NCI-H69 (cell line): Measurements from ENCODE around the gene CDHR1.
"Not testable (repeated sequence)": the region's sequence is repeated elsewhere in the genome, so short reads cannot be mapped to it uniquely, and the experiment has no call there.

Experiments used
- DNase-seq: peaks from one replicate; lab custom pipeline; 2025; lab: John Stamatoyannopoulos, UW

The CDHR1 gene

DNA sequence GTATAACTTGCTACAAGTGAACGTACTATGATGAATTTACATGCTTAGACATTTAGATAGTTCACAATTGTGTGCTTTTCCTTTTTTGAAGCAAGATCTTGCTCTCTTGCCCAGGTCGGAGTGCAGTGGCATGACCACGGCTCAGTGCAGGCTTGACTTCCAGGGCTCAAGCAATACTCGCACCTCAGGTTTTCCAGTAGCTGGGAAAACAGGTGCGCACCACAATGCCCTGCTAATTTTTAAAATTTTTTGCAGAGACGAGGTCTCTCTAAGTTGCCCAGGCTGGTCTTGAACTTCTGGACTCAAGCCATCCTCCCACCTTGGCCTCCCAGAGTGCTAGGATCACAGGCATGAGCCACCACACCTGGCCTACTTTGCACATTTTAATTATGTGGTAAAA lies 18.9 kb upstream of the CDHR1 start:
- DNase-seq: no peak

DNA sequence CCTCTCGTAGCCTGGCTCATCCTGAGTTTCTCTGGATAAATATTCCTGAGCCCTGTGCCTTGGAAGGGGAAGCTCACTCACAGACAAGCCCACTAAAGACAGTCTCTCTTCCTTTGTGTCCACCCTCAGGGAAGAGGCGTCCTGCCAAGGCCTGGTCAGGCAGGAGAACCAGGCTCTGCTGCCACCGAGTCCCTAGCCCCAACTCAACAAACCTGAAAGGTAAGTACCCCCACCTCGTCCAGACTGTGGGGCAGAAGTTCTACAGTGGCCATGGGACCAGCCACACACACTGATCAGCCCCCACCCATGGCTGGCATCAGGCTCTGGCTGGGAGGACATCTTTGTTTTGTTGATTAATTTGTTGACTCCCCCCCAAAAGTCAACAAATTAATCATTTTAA lies 18.0 kb upstream of the CDHR1 start:
- DNase-seq: no peak

DNA sequence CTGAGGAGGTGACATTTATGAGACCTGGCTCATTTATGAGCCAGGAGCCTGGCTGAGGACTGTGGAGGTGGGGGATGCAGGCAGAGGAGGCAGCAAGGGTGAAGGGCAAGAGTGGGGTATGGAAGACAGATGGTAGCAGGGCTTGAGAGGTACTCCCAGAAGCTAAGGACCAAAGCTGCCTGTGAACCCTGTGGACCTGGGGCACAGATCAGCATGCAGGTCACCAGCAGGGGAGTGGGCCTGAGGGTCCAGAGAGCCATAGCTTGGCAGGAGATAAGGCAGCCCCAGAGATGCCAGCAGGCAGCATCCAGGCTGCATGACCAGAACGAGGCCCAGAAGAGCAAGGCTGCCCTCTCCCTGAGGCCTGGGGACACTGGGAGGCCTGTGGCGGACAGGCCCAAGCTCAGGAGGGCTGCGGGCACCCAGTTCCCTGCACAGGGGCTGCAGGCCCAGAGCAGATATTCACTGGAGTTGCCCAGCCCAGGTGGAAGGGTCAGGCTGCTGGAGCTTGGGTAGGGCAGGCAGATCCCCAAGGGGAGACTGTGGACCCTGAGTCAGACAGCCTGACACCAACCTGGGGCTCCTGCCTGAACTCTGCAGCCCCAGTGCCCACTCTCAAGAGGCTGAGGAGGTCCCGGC lies 17.4 kb upstream of the CDHR1 start:
- no peak for DNase-seq

DNA sequence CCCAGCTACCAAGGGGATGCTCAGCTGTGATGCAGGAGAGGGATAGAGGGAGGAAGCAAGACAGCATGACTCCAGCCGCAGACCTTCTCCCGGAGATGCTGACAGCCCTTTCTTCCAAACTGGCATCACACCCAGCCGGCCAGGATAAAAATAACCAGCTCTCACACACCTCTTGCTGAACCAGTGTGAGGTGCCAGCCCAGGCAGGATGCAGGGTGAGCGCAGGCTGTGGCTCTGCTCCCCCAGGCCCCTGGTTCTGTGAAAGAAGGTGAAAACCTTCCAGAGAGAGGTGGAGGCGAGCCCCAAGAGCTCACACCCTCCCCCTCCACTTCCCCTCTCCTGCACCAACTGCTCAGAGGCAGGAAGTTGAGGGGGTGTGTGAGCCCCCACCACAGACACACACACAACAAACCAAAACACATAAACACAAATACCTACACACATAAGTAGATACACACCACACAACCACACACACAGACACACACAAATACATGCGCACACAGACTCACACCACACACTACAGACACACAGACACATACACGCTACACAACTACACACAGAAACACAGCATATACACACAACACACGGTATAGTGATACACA lies 16.7 kb upstream of the CDHR1 start:
- no peak for DNase-seq

DNA sequence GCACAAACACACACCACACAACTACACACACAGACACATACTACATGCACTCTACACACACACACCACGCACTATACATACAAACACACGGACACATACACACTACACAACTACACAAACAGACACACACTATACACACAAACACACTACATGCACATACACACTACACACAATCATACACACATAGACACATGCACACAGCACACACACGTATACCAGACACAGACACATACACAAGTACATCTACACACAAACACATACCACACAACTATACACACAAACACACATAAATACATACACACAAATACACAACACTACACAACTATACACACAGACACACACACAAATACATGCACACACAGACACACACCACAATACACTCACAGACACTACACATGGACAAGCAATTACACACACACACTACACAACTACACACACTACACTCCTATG lies 16.2 kb upstream of the CDHR1 start:
- no peak for DNase-seq

DNA sequence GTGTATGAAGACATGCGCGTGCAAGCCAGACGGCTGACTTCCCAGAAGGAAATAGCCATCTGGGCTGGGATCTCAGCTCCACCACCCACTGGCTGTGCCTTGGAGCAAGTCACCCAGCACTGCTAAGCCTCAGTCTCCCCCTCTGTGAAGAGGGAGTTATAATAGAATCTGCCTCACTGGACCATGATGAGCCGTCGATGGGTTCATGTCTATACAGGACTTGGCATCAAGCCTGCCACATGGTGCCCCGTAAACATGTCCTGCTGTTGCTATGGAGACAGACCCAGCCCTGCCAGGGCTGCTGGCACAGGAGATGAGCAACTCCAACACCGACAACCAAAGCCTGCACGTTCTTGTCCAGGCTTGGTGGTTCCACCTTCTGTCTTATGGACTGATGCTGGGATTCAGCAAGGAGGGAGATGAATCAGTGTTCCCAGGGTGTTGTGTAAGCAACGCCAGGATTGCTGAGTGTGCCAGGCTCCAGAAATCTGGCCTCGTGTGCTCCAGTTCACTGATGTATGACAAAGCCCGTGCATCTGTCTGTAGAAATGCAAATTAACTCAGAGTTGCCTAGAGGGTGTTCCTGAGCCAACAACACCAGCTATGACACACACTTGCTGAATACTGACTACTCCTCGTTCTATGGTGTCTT lies 15.2 kb upstream of the CDHR1 start:
- peak; percentile 84 for DNase-seq

DNA sequence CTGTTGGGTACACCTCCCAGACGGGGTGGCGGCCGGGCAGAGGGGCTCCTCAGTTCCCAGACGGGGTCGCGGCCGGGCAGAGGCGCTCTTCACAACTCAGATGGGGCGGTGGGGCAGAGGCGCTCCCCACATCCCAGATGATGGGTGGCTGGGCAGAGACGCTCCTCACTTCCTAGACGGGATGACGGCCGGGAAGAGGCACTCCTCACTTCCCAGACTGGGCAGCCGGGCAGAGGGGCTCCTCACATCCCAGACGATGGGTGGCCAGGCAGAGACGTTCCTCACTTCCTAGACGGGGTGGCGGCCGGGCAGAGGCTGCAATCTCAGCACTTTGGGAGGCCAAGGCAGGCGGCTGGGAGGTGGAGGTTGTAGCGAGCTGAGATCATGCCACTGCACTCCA lies 14.0 kb upstream of the CDHR1 start:
- not testable (repeated sequence) for DNase-seq

DNA sequence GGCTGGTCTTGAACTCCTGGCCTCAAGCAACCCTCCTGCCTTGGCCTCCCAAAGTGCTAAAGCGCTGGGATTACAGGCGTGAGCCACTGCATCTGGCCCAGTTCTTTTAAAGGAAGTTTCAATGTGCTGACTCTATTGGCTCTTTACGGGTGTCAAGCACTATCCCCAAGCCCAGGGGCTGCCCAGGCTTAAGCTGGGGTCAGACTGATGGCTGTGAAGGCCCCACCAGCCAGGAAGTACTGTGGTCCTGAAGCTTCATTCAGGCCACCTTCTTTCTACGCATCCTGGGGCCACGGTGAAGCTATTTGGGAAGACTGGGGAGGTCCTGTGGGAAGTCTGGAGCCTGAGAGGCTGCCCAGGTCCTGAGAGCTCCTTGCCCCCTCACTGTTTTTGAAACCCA lies 12.7 kb upstream of the CDHR1 start:
- DNase-seq: no peak

DNA sequence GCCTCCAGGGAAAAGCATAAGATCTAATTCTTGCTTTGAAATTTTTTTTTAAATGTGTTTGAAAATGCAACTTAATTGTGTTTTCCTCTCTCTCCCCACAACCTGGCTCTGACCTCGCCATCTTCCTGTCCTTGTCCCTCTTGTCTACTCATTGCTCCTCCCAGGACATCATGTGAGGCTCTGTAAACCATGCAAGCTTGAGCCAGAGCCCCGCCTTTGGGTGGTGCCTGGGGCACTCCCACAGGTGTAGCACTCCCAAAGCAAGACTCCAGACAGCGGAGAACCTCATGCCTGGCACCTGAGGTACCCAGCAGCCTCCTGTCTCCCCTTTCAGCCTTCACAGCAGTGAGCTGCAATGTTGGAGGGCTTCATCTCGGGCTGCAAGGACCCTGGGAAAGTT lies 9.8 kb upstream of the CDHR1 start:
- DNase-seq: no peak

DNA sequence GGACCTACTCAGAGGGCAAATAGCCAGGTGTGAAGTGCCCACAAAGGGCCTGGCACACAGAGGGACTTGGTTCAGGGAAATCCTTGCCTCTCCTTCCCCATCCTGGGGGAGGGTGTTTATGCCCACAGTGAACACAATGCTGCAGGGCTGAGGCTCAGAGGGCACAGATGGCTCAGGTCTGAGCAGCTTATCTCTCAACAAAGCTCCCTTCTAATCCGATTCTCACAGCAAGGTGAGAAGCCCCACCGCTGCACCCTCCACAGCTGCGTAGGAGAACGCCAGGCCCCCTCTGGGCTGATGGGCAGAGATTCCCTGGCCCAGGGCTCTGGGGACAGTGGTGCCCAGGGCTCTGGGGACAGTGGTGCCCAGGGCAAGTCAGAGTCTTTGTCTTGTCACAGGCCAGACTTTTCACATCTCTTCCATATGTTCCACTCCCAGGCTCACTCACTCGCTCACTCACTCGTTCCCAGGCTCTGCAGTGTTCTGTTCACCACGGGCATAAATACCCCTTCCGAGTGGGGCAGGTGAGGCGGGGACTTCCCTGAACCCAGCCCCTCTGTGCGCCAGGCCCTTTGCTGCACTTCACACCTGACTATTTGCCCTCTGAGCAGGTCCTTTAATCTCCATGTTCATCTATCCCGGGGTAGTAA lies 8.7 kb upstream of the CDHR1 start:
- no peak for DNase-seq

DNA sequence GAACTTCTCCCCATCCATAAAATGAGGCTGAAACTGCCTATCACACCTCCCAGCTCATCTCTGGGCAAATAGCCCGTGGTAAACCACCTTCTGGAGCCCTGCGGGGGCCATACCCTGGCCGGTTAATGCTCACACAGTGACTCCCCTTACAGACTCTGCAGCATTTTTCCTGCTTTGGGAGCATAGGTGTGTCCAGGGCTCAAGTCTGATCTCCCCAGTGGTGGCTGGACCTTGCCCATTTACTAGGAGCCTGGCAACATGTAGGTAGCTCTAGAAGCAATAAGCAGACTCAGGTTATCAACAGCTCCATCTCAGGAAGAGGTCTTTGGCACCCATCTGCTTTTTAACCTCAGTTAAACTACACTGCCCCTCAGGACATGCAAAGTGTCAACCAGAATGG lies 5.5 kb upstream of the CDHR1 start:
- no peak for DNase-seq

DNA sequence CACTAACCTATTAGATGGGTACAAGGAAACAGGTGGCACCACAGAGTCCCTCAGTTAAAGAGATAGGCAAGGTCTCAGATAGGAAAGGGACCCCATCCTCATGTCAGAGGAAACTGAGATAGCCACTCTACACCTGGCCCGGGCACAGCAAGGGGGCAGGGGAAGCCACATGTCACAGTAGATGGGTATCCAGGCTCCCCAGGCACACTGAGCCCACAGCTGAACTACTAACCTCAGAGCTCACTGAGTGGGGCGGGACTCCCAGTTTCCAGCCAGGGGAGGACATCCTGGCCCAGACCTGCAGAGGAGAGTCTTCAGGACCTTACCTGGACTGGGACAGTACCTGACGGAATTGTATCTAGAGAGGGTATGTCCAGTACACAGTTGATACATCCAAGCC lies 3.7 kb upstream of the CDHR1 start:
- DNase-seq: no peak

DNA sequence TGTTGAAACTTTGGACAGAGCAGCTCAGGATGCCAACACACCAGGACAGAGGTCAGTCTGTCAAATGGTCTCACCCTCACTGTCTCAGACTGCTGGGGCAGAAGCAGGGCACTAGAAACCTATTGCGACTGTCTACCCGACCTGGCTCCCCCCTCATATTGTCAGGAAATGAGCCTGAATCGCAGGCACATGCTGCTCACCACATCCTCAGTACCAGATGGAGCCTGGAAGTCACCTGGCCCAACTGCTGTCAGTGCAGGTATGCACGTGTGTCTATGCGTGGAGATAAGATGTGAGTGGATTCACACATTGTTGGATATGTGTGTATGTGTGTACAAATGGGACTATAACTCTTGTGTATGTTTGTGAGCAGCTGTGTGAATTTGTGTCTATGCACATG lies 3.2 kb upstream of the CDHR1 start:
- no peak for DNase-seq

DNA sequence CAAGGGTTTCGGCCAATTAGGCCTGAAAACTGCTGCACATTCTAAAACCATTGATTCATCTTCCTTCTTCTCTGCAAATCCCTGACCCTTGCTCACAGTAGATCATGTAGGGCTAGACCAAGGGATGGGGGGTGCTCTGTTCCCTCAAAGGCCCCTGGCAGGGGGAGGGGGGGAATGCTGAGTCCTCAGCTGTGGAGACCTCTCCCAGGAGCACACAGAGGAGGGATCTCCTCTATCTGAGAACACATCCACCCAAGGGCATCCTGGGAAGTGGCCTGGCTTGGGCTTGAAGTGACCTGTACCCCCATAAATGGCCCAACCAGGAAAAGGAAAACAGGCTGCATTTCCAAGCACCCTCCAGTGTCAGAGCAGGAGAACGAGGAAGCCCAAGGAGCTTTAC lies 1.0 kb upstream of the CDHR1 start:
- no peak for DNase-seq

DNA sequence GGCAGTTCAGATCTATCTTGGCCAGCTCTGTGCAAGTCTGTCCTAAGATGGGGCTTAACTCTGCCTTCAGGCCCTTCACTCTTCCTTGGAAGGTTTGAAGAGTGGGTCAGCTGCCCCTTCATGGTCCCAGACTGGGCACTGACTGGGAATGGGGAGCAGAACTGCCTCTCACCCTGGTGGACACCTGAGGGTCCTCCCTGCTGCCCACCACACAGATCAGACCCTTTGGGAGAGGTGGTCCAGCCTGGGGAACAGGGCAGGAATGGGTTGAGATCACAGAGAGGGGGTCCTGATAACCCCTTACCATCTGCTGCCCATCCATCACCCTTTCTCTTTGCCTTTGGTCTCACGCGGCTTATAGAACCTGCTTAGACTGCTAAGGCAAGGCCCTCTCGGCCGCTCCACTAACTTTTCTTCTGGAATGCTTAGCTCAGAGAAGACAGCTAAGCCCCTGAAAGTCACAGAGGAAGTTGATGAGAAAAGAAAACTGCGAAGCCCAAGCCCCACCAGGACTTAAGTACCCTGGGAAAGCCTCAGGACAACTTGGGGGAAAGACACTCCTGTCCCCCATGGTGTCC lies 402 bp upstream of the CDHR1 start:
- DNase-seq: no peak

DNA sequence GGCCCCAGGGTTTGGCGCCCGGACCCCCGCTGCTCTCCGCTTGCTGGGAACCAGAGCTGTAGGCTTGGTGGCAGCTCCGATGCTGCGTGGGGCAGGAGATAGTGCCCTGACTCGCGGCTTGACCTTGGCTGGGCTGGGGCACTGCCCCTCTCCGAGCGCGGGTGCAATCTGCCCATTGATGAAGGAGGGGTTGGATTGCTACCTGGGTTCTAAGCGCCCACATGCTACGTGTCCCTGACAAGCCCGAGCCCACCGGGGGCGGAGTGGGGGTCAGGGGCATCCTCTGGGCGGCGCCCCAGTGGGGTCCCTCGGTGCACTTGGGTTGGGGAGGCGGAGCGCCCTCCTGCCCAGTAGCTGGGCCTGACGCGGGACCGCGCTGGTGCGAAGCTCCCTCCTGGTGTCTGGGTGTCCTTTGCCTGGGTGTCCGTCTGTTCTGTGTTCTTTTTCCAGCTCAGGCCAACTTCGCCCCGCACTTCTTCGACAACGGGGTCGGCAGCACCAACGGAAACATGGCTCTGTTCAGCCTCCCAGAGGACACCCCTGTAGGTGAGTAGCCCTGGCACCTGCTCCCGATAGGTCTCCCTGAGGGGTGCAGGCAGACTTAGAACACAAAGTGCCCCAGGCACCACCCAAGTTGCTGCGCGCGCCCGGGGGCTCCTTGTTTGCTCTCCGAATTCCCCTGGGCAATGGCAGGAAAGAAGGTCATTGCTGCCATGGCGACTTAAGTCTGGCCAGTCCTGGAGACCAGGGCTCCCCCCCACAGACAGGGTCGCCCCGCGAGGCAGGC lies 900 bp downstream of the CDHR1 start:
- DNase-seq: peak; percentile 23

DNA sequence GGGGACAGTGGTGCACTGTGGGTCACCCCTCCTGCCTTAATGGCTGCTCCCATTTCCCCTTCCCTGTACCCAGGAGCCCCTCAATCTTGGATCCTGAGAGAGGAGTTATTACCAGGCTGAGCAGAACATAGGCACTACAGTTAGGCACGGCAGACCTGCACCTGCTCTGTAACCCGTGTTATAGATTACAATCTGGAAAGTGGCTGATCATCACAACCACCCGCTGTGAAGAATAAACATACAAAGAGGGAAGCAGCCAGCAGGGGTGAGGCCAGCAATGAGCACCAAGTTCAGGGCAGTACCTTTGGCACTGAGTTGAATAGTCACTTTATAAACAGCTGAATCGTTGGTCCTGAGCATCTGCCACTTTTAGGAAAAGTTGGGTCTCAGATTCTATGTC lies 1.7 kb downstream of the CDHR1 start:
- DNase-seq: peak; percentile 78

DNA sequence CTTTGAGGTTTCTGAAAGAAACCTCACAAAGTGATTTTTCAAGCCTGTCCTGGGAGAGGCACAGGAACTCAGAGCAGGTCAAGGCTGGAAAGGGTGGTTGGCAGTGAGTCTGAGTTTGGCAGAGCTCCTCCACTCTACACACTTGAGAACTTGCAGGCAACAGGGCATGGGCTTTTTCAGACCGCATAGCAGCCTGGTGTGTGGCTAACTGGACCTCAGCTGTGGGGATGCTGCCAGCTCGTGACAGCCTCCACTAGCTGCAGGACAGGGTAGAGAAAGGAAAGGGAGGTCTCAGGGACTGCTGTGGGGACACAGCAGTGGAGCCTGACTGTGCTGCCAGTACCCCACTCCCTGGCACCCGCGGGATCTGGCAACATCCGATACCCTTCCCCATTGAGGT lies 2.6 kb downstream of the CDHR1 start:
- no peak for DNase-seq

DNA sequence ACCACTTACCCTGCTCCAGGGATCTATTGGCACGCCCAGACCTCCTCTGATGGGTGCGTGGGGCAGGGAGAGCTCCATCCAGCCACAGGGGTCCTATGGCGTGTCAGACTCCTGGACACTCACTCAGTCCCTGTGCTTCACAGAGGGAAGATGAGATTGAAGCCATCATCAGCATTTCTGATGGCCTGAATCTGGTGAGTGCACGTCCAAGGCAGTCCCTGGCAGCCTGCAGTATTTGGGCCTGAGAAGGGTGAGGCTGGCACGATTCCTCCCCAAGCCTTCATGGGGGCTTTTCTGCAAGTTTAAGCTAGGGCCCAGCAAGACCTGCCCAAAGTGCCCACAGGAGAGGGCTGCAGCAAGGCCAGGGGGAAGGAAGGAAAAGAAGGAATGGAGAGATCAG lies 3.3 kb downstream of the CDHR1 start:
- DNase-seq: no peak

DNA sequence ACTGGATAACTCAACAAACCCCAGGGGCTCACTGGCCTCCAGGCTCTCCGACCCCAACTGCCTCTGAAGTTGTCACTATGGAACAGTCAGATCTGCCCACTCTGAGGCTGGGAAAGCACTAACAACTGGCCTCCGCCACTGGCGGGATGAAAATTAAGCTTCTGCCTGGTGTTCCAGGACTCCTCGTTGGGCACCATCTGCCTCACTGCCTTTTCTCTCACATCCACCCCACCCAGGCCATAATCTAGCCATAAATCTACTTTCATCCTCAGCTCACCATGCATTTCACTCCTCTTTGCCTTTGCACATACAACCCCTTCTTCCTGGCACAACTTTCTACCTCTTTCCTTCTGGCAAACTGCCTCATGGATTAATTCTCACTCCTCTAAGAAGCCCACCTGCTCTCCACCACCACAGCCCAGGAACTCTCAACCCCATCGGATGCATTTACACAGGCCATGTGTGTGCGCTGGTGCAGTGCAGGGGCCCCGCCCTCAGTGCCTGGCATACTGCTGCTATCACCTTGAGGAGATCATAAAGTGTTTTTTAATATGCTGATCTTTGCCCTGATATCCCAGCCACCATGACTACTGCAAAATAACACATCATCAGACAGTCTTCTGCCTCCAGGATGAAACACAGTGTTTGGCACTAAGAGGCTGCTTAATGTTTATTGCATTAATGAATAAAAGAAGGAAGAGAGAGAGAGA lies 4.0 kb downstream of the CDHR1 start:
- DNase-seq: peak; percentile 46

DNA sequence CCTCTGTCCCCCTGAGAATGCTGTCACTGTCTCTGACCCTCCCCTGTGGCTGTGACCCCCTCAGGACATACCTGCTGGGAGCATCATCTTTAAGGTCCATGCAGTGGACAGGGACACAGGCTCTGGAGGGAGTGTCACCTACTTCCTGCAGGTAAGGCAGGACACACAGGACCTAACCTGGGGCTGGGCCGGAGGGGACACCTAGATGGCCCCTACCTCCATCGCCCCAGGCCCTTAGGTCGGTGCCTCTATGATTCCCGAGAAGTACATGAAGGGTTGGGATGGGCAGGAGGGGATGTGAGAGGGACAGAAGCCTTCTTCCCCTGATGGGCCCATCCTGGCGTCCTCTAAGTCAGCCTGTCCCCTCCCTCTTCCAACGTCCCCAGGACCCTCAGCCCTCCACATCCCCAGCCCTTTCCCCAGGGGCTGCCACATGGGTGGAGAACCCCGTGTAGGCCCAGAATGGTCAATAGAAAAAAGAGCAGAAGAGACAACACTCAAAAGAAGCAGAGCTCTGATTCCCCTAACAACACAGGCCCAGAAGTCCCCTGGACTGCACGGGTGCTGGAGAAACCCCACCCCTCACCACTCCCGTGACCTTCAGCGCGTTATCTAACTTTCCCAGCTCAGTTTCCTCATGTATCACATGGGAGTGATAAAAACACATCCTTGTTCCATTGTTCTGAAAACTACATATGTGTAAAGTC lies 6.4 kb downstream of the CDHR1 start:
- no peak for DNase-seq
